ENCODE results near the gene ATP9B. TPM values are rescaled to one million over a fixed set of nuclear protein-coding genes. Genes with fewer than 3 reads are reported as not detected.

The ATP9B gene
- total RNA-seq, 1 experiment from 2014 or later: 44.4 TPM

DNA sequence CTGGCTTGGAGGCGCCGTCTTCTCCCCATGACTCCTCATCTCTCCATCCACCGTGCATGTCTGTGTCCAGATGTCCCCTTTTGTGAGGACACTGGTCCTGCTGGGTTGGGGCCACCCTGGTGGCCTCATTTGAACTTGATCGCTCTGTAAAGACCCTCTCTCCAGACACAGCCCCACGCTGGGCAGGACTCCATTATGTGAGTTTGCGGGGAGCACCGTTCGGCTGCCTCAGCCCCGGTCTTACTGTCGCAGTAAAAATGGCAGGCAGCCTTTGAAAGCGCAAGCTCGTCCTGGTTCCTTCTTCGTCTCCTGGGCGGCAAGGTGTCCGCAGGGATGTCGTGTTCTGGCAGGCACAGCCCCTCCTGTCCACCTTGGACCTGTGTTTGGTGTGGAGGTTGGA is 344.2 kb downstream of the ATP9B start:
- no peaks in the 10 kb centered on the region for H3K9me3 ChIP-seq (ENCODE audit: control insufficient read depth, insufficient read depth, low read depth, low read length)
- no peaks in the 10 kb centered on the region for H3K27me3 ChIP-seq (ENCODE audit: control insufficient read depth, insufficient read depth, low read length)
- no peak overlapping the region for H3K27ac ChIP-seq (ENCODE audit: low read length)
- no peaks in the 10 kb centered on the region for H3K36me3 ChIP-seq (ENCODE audit: control insufficient read depth, insufficient read depth, low read length)
- BruUV-seq (replicated peaks): no TSS peak
- ChIA-PET CTCF (interaction anchor here (0.6 kb wide), 1 partner anchor 25 kb away, joined by 7 read pairs; no protein-coding TSS in a partner anchor), POLR2A (interaction anchor here (0.6 kb wide), 1 partner anchor 27 kb away, joined by 16 read pairs; no protein-coding TSS in a partner anchor)
- in situ Hi-C loops (cut with HindIII; ENCODE audit: low pct_unique_long_range_greater_than_20kb, low sequenced_read_pairs): no loop called here
- no peak for DNase-seq (ENCODE audit: low read depth, low spot score)
- intact Hi-C loops (cut with micrococcal nuclease; ENCODE audit: unreplicated experiment): no loop called here
- no peaks in the 10 kb centered on the region for H3K4me1 ChIP-seq (ENCODE audit: control insufficient read depth, insufficient read depth, low read length)
- no peak overlapping the region for H3K4me3 ChIP-seq (ENCODE audit: low read depth in 2 of 2, low read length in 2 of 2)
- TF ChIP-seq POLR2AphosphoS5 (IDR thresholded peaks at IDR 0.05; ENCODE audit: low read depth, low read length) (no peak), SIN3A (IDR thresholded peaks at IDR 0.05; ENCODE audit: borderline replicate concordance, insufficient read depth, low read depth, low read length) (no peak), TCF7L2 (IDR thresholded peaks at IDR 0.05; ENCODE audit: low read depth, low read length) (no peak)
- TF ChIP-seq, protein P1, sequence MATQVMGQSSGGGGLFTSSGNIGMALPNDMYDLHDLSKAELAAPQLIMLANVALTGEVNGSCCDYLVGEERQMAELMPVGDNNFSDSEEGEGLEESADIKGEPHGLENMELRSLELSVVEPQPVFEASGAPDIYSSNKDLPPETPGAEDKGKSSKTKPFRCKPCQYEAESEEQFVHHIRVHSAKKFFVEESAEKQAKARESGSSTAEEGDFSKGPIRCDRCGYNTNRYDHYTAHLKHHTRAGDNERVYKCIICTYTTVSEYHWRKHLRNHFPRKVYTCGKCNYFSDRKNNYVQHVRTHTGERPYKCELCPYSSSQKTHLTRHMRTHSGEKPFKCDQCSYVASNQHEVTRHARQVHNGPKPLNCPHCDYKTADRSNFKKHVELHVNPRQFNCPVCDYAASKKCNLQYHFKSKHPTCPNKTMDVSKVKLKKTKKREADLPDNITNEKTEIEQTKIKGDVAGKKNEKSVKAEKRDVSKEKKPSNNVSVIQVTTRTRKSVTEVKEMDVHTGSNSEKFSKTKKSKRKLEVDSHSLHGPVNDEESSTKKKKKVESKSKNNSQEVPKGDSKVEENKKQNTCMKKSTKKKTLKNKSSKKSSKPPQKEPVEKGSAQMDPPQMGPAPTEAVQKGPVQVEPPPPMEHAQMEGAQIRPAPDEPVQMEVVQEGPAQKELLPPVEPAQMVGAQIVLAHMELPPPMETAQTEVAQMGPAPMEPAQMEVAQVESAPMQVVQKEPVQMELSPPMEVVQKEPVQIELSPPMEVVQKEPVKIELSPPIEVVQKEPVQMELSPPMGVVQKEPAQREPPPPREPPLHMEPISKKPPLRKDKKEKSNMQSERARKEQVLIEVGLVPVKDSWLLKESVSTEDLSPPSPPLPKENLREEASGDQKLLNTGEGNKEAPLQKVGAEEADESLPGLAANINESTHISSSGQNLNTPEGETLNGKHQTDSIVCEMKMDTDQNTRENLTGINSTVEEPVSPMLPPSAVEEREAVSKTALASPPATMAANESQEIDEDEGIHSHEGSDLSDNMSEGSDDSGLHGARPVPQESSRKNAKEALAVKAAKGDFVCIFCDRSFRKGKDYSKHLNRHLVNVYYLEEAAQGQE (IDR thresholded peaks at IDR 0.05; ENCODE audit: insufficient read depth in 1 of 2, low read depth in 2 of 2, low read length in 1 of 2): no peak
- TF ChIP-seq, protein P2, sequence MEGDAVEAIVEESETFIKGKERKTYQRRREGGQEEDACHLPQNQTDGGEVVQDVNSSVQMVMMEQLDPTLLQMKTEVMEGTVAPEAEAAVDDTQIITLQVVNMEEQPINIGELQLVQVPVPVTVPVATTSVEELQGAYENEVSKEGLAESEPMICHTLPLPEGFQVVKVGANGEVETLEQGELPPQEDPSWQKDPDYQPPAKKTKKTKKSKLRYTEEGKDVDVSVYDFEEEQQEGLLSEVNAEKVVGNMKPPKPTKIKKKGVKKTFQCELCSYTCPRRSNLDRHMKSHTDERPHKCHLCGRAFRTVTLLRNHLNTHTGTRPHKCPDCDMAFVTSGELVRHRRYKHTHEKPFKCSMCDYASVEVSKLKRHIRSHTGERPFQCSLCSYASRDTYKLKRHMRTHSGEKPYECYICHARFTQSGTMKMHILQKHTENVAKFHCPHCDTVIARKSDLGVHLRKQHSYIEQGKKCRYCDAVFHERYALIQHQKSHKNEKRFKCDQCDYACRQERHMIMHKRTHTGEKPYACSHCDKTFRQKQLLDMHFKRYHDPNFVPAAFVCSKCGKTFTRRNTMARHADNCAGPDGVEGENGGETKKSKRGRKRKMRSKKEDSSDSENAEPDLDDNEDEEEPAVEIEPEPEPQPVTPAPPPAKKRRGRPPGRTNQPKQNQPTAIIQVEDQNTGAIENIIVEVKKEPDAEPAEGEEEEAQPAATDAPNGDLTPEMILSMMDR (IDR thresholded peaks at IDR 0.05): no peak
- no peak for ATAC-seq

DNA sequence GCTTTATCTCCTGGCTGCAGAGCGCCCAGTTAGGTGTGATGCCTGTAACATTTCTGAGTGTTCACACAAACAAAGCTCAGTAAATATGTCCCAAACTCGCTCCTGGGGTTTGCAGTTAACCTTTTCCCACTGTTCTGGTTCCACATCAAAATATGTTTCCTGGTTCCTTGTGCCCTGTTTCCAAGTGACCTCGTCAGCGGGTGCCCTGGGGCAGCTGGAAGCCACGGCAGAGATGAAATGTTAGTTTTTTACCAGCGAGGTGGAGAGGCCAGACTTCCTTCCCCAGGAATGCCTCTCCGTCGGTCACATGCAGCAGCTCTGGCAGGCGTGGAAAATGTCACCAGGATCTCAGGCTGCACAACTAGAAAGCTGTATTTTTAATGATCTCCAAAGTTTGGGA is 344.7 kb downstream of the ATP9B start:
- no peaks in the 10 kb centered on the region for H3K9me3 ChIP-seq (ENCODE audit: control insufficient read depth, insufficient read depth, low read depth, low read length)
- no TSS peak for BruUV-seq (replicated peaks)
- intact Hi-C loops (cut with micrococcal nuclease; ENCODE audit: unreplicated experiment): no loop called here
- TF ChIP-seq TCF7L2 (IDR thresholded peaks at IDR 0.05; ENCODE audit: low read depth, low read length) (no peak), SIN3A (IDR thresholded peaks at IDR 0.05; ENCODE audit: borderline replicate concordance, insufficient read depth, low read depth, low read length) (no peak), POLR2AphosphoS5 (IDR thresholded peaks at IDR 0.05; ENCODE audit: low read depth, low read length) (no peak)
- TF ChIP-seq, protein P1 (IDR thresholded peaks at IDR 0.05; ENCODE audit: insufficient read depth in 1 of 2, low read depth in 2 of 2, low read length in 1 of 2): no peak
- TF ChIP-seq, protein P2 (IDR thresholded peaks at IDR 0.05): no peak
- in situ Hi-C loops (cut with HindIII; ENCODE audit: low pct_unique_long_range_greater_than_20kb, low sequenced_read_pairs): no loop called here
- no peak for ATAC-seq
- POLR2A ChIA-PET: interaction anchor here (0.6 kb wide), 1 partner anchor 27 kb away, joined by 16 read pairs; no protein-coding TSS in a partner anchor
- H3K4me3 ChIP-seq (ENCODE audit: low read depth in 2 of 2, low read length in 2 of 2): no peak overlapping the region
- H3K4me1 ChIP-seq (ENCODE audit: control insufficient read depth, insufficient read depth, low read length): no peaks in the 10 kb centered on the region
- no peaks in the 10 kb centered on the region for H3K36me3 ChIP-seq (ENCODE audit: control insufficient read depth, insufficient read depth, low read length)
- no peaks in the 10 kb centered on the region for H3K27me3 ChIP-seq (ENCODE audit: control insufficient read depth, insufficient read depth, low read length)
- DNase-seq (ENCODE audit: low read depth, low spot score): no peak
- H3K27ac ChIP-seq (ENCODE audit: low read length): no peak overlapping the region
- CTCF ChIA-PET: interaction anchor here (0.6 kb wide), 1 partner anchor 26 kb away, joined by 7 read pairs; no protein-coding TSS in a partner anchor

Measured in Panc1 (cell line).